Measurements from ENCODE around the gene MEOX2.

MEOX2 gene

DNA sequence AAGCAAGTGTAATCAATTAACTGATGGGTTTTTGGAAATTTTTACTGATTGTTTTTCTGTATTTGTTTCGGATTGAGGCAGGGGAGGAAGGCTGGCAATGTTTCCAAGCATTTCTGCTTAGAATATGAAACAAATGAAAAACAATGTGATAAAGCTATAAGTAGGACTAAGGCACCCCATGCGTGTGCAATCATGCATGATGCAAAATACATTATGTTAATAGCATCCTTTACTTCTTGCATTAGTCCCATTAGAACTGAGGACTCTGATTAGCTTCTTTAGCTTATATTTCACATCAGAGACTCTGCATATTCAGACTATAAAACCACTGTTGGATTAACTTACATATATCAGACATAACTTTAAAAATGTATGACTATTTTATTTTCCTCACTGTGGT lies 76.0 kb downstream of the MEOX2 start:
- DNase-seq (ENCODE audit: low read depth): no peak

DNA sequence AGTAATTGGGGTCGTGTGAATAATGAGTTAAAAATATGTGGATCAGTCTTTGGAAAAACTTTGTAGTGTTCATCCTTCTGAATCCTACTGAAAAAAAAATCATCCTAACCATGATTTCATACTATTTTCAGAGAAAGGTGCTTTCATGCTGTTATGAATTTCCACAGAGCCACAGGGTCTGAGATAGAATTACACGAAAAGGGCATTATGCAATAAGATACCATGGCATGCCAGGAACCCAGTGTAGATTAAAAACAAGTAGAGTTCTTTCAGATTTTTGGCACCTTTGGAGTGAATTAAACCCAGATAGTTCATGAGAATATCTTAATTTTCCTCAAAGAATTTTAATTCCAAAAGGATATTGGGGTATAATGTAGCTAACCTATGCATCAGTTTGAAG lies 77.2 kb downstream of the MEOX2 start:
- DNase-seq (ENCODE audit: low read depth): no peak

DNA sequence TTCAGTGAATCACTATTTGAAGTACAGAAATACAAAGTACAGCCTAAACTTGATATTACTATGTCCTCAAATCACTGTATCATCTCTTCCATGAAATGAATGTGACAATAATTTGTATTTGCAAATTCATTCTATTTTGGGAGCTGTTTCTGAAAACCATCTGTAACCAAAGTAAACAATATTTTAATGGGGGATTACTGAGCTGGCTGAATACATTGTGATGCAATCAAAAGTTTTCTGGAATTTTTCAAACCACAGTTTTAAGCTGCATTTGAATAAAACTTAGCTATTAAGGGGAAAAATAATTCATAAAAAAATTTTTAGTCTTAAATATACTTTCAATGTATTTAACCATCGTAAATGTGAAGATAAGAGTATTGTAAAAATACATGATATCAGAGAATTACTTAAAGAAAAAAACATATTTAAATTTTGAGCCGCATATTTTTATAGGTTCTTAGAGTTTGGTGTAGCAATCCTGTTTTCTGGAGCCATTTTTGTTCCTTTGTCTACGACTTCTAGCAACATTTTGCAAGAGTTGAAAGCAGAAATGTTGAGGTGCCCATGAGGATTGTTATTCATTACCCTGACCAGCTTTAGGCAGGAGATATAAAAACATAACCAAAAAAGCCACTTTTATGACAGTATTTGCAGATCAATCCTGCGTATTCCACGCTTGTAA lies 78.8 kb downstream of the MEOX2 start:
- DNase-seq (ENCODE audit: low read depth): no peak

DNA sequence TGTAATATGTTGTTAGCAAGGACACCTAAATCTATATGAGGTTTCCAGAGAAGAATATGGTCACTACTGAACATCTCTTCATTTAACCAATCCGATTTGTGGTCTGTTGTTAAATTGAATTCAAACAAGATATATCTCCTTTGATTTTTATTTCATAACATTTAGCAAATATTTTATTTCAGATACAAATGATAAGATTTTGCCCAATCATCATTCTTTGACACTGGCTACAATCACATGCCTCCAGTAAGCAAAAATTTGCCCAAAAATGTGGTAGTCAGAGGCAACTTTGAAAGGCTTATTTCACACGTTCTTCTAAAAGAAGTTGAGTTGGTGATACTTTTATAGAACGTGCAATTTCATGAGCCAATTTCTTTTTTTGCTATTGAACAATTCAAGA lies 79.9 kb downstream of the MEOX2 start:
- DNase-seq (ENCODE audit: low read depth): no peak

DNA sequence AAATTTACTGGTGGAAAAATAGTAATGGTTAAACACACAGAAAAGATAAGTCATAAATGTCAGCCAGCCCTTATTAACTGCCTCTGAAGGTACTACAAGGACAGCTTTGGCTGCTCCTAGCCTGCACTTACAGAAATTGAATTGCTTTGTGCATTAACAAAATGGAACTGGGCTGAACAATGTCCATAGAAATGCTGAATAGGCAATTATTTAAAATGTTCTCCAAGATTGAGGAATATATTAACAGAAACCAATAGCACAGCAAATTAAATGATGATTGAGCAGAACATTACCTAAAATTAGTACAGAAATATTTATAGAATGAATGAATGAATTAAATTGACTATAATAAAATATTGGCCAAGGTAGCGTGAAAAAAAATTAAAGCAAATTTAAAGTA lies 82.3 kb downstream of the MEOX2 start:
- DNase-seq (ENCODE audit: low read depth): no peak

DNA sequence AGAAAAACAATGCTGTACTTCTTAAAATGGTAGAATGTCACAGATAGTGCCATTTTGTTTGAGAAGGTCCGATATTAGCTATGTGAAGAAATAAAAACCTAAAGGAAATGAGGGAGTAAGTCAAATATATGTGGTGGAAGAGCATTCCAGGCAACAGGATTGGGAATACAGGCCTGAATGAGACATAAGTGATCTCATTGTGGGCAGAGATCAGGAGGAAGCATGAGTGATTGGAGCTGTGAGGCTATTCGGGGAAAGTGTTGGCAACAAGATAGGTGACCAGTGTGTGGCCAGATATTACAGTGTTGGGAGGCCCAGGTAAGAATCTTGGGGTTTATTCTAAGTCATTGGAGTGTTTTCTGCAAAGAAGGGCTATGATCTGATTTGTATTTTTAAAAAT lies 83.4 kb downstream of the MEOX2 start:
- no peak for DNase-seq (ENCODE audit: low read depth)

DNA sequence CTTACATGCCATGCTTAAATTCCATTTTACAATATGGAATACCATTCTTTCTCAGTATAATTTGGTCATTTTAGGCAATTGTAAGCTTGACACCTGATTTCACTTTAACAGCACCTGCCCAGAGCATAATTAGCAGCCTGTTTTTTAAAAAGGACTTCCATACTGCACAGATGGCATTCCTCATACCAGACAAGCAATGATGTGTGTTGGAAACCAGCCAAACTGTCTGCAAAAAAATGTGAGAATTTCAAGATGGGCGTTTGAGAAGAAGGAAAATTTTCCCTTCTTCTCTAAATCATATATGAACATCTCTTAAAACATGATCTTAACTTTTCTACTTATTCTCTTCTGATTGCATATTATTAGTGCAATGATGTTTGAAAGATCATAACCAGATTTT lies 84.2 kb downstream of the MEOX2 start:
- DNase-seq (ENCODE audit: low read depth): no peak

DNA sequence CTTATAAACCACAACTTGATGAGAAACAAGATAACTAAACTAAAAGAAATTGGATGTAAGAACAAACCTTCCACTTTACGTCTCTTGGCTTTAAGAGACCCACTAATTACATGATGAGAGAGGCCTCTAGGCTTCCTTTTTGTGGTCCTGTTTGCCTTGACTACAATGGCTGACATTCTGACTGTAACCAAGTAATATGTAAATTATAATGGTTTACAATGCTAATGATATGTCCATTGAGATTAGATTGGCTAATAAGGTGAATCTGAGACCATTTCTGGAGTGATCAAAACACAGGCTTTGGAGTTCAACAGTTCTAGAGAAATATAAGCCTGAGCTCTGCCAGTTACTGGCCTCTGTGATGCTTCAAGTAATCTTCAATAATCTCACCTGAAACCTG lies 85.3 kb downstream of the MEOX2 start:
- DNase-seq (ENCODE audit: low read depth): no peak

DNA sequence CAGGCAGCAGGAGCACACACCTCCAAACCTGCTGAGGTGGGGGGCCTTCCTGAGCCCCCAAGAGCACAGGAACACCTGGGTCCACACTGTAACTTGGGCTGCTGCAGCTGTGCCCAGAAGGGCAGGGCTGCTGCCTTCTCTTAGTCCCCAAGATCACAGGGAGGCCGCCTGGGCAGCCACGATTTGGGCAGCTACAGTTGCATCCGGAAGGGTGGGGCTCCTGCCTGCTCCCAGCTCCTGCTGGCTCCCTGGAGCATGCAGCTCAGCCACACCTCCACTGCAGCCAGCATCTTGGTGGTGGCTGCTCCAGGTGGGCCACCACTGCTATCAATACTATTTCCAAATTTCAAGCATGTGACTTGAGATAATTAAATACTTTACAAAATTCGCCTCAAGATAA lies 86.2 kb downstream of the MEOX2 start:
- DNase-seq (ENCODE audit: low read depth): no peak

DNA sequence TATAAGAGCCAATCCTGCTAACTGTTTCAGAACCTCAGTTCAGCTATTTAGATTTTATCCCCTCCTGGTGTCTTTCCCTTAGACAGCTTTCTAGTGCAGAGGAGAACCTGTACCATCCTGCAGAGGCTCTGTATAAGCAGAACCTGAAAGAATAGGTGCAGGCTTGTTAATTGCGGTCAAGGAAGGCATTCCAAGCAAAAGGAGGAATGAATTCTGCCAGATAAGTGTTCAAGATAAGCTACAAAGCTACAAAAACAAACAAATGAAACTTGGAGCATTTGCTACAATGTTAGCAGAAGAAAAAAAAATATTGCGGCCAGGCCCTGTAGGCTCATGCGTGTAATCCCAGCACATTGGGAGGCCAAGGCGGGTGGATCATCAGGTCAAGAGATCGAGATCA lies 92.0 kb downstream of the MEOX2 start:
- no peak for DNase-seq (ENCODE audit: low read depth)

DNA sequence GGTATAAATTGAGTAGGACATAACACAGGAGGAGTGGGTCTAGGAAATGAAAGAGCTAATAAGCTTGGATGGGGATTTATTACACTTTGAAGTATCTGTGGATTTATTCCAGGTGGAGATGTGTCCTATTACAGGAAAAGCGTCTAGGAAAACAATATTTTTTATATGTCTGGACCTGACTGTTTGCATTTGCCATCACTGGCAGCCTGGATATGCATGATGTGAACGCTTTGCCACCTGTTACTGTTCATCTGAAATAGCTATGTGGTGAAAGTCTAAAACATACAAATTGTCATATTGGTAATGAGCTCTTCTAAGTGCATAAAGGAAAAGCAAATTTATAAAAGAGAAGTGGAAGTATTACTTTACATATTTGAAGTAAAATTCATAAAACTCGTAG lies 93.1 kb downstream of the MEOX2 start:
- DNase-seq (ENCODE audit: low read depth): no peak

DNA sequence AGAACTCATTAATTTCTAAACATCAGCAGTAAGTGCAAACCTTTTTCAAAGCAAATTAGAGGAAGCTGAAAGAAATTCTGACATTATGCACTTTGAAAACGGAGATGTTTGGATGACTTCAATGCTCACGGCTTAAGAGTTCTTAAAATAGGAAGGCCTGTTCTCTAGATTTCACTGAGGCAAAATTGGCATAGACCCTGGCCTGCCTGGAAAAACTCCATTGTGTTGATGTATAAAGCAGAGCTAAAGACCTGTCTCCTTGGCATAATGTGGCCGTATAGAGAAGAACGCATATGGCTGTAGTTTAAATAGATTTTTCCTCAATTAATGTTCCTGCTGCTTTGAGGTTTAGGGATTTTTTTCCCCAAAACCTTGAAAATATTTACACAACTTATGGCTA lies 100.2 kb downstream of the MEOX2 start:
- DNase-seq (ENCODE audit: low read depth): no peak

DNA sequence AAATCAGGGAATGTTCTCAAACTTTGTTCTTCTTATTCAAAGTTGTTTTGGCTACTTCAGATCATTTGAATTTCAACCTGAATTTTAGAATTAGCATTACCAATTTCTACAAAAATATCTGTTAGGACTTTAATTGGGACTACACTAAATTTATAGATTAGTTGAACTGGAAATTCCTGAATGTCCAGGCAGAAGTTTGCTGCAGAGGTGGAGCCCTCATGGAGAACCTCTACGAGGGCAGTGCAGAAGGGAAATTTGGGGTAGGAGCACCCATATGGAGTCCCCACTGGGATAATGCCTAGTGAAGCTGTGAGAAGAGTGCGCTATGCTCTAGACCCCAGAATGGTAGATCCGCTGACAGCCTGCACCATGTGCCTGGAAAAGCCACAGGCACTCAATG lies 101.9 kb downstream of the MEOX2 start:
- DNase-seq (ENCODE audit: low read depth): no peak

DNA sequence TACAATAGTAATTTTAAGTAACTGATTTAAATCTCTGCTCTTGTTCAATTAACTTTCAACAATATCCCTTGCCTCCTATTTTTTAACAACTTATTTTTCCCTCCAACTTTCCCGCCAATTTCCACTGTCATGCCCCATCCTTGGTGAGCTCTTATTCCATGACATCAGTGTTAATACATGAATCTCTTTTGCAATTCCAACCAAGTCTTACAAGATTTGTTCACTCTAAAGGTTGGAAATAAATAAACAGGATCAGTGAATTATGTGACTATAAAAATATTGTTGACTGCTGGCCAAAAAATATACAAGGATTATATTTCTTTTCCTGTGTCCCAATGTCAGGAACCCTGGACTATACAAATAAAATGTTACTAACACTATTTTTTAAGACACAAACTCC lies 103.7 kb downstream of the MEOX2 start:
- DNase-seq (ENCODE audit: low read depth): no peak

DNA sequence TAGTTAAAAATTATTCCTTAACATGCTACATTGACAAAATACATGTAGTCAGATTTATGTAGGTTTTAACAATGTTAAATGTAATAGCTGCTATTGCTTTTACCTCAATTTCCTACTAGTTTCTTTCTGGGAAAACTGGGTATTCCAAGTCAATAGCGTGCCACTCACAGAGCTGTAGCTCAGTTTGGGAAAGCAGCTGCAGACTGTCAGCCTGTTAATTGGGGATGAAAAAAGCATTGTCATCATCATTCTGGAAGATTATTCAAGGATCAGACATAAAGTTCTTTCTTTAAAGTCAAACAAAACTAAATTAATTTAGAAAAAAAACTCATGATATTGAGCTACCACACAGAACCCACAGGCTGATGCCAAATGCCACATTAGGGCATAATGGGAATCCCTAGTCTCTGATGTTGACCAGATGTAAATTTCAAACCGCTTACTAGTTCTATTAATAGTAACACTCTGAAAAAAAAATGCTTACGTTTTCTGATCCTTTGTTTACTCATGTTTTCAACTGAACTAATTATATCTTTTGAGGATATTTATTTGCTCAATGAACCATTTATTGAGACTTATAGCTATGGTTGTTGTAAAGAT lies 105.0 kb downstream of the MEOX2 start:
- no peak for DNase-seq (ENCODE audit: low read depth)

DNA sequence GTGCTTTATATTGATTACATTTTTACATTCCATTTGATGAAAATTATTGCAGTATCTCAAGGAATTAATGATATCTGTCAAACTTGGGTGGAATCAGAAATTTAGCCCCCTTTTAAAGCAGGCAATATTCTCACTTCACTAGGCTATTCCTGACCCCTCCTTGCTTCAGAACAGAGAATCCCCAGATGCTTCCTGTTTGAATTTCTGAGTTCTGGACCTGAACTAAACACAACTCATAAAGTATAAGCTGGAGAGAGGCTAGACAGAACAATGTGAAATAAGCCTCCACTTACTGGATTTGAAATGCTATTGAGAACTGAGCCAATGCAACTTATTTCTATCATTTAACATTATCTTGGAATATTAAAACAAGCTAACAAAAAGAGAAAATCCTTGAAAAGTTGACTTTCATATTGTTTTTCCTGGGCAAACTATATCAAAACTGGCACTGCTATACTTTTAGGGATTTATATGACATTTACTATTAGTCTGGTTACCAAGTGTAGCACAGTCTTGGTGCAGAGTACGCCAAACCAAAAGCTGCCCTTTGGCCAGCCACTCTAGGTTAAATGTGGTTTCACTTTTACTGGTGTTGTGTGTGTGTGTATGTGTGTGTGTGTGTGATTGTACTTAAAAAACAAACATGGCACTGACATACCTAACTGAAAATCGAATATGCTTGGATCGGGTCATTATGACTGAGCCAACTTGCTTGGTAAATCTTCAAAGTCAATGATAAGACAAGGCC lies 105.7 kb downstream of the MEOX2 start:
- no peak for DNase-seq (ENCODE audit: low read depth)

DNA sequence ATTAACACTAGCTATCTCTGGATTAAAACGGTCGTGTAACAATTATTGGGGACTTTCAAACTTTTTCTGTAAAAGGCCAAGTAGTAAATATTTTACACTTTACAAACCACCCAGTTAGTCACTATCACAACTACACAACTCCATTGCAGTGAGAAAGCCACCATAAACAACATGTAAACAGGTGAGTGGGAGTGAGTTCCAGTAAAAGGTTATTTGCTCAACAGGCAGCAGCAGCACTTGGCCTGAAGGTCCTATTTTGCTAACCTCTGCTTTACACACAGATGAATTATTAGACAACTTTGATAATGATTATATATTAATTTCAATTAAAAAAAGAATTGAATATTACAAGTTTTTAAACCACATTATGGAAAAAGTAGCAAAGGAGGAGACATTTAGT lies 108.9 kb downstream of the MEOX2 start:
- DNase-seq (ENCODE audit: low read depth): no peak

DNA sequence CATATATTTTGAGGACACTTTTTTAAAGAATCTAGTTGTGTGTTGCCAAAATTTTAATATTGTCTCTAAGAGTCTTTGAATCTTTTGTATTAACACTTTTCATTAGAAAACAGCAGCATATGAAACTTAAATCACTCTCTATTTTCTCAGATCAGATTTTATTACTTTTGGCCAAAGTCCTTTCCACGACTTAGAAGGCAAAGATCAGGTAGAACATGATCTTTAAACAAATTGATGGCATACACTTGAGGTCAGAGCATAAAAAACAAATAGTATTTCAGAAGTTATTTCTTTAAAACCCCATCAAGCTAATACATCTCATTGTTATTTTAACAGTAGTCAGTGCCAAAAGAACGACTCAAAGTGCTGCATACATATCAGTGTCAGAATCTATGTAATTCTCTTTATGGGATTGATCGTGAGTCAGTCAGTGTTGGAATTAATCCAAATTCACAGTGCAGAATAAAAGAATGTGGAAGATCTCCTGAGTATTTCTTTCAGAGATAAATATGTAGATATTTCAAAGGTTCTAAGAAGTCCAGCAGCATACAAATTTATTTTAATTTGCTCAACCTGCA lies 115.1 kb downstream of the MEOX2 start:
- DNase-seq (ENCODE audit: low read depth): no peak

DNA sequence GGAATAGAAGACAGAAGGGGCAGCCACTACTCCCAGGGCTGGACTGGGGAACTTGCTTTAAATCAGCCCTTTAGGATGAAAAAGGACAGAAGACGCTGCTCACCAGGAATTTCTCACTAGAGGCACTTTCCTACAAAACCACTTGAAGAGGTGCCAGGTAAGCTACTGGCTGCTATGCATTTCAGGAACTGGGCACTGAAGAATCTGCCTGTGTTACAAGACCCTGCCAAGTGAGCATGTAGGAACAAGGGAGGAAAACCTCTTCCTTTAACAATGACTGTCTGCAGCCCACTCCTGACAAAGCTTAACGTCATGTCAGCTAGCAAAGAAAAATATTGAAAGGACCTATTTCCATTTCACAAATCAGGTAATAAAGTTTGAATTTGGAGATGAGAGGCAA lies 118.8 kb downstream of the MEOX2 start:
- no peak for DNase-seq (ENCODE audit: low read depth)

DNA sequence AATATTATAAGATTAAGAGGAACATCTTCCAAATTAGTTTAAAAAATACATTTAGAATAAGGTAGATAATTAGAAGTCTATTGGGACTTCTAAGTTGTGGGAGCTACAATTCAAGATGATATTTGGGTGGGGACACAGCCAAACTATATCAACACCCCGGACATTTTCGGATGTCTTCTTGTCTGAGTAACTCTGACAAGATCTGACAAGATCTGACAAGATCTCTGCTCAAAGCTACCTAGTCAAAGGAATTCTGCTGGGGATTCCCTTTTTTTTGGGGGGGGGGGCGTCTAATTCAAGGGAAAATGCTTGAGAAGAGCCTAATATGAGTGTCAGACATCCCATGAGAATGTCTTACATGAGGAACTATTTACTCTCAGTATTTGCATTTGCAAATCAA lies 119.4 kb downstream of the MEOX2 start:
- no peak for DNase-seq (ENCODE audit: low read depth)

DNA sequence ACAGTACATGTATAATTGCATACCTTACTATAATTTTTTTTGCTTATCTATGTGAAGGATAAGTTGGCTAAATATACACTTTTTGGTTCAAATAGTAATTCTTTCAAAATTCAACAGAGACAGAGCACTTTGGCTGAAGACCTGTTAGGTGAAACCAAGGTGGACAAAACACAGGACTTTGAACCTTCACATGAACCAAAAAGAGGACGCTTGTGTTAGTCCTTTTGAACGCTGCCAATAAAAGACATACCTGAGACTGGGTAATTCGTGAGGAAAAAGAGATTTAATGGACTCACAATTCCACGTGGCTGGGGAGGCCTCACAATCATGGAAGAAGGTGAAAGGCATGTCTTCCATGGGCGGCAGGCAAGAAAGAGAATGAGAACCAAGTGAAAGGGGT lies 120.0 kb downstream of the MEOX2 start:
- DNase-seq (ENCODE audit: low read depth): no peak

DNA sequence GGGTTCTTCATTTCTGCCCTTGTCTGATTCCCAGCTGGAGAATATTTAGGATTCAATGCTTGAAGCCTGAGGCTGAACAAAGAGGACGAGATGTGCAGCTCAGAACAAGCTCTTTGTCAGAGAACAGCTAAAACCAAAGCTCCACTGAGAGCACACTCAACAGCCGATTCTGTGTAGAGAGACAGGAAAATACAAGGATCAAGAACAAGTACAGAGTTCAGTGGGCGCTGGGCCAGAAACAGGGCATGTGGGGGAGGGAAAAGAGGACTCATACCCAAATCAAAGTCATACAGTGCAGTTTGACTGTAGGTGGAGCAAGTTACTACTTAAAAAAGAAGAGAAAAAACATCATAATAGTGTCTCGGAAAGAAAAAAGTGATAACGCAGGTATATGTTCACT lies 124.6 kb downstream of the MEOX2 start, which contains the start of gene AGMO:
Gene AGMO (minus strand): TSS at position 181 of the 400 bp plus-strand sequence.
- DNase-seq (ENCODE audit: low read depth): no peak
